Osteocyte (in vitro differentiated cells): ENCODE measurements around the gene CNRIP1. TPM values are rescaled to one million over a fixed set of nuclear protein-coding genes. Genes with fewer than 3 reads are reported as not detected.
A peak's percentile ranks its signal among the peaks of the same experiment; 100 is the strongest.

Experiments used
- DNase-seq: peaks from one replicate; pipeline ENCODE4 v3.0.0; 2021; ENCODE audit warnings: mixed read lengths; ENCODE audit not compliant: unreplicated experiment; ENCODE audit errors: extremely low spot score
- H3K27ac Mint-ChIP-seq: one replicate; pipeline ENCODE4 v1.8.0; 2021; ENCODE audit warnings: mild to moderate bottlenecking, mixed read lengths; ENCODE audit not compliant: unreplicated experiment
- H3K27me3 Mint-ChIP-seq: one replicate; pipeline ENCODE4 v1.8.0; 2021; ENCODE audit warnings: mixed read lengths; ENCODE audit not compliant: unreplicated experiment
- H3K36me3 Mint-ChIP-seq: one replicate; pipeline ENCODE4 v1.8.0; 2021; ENCODE audit warnings: mixed read lengths; ENCODE audit not compliant: unreplicated experiment
- H3K4me1 Mint-ChIP-seq: one replicate; pipeline ENCODE4 v1.8.0; 2021; ENCODE audit warnings: mixed read lengths; ENCODE audit not compliant: unreplicated experiment
- H3K4me3 Mint-ChIP-seq: one replicate; pipeline ENCODE4 v1.8.0; 2021; ENCODE audit warnings: mild to moderate bottlenecking, moderate library complexity, mixed read lengths; ENCODE audit not compliant: unreplicated experiment
- H3K9me3 Mint-ChIP-seq: one replicate; pipeline ENCODE4 v1.8.0; 2021; ENCODE audit warnings: mixed read lengths; ENCODE audit not compliant: unreplicated experiment
- CTCF ChIP-seq: fragments of 200-600 bp; sonication (generic); IDR thresholded peaks from 2 replicates; pipeline ENCODE4 v1.5.0; 2021; ENCODE audit warnings: antibody characterized with exemption, mild to moderate bottlenecking, moderate library complexity
- total RNA-seq: library from RNA; stranded (reverse); gene quantifications from 2 replicates; pipeline ENCODE4 v1.2.1, GENCODE V29; 2021

The CNRIP1 gene
- total RNA-seq, 1 donor from 2014 or later = 33.9 TPM

DNA sequence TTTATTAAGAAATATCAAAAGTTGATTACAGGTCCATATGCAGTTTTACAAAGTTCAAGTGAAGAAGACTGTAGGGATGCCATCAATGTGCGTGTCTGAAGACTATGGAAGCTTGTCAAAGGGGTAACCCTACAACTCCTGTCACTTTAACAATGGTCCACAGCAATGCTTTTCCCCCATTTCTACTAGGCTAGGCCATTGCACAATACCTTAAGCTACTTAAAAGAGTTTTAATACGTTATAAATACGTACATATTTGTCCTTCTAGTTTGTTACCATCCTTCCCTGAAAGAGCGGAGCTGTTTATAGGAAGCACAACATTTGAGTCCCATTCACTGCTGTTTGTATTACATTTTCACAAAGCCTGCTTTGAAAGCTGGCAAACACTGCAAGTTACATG is 26.7 kb downstream of the CNRIP1 start:
- Mint-ChIP-seq H3K27ac (no peak overlapping the region), H3K27me3 (no peaks in the 10 kb centered on the region), H3K36me3 (peaks cover 4% of the 10 kb centered on the region), H3K4me3 (no peak overlapping the region), H3K4me1 (no peaks in the 10 kb centered on the region), H3K9me3 (no peaks in the 10 kb centered on the region)
- no peak for DNase-seq
- no peak for TF ChIP-seq CTCF

GRCh38 chr2:68292108-68292710 is 27.5 kb downstream of the CNRIP1 start:
- Mint-ChIP-seq H3K9me3 (no peaks in the 10 kb centered on the region), H3K4me1 (no peaks in the 10 kb centered on the region), H3K27me3 (no peaks in the 10 kb centered on the region), H3K27ac (no peak overlapping the region), H3K36me3 (peaks cover 4% of the 10 kb centered on the region), H3K4me3 (no peak overlapping the region)
- no peak for DNase-seq
- peak; percentile 56 for TF ChIP-seq CTCF

DNA sequence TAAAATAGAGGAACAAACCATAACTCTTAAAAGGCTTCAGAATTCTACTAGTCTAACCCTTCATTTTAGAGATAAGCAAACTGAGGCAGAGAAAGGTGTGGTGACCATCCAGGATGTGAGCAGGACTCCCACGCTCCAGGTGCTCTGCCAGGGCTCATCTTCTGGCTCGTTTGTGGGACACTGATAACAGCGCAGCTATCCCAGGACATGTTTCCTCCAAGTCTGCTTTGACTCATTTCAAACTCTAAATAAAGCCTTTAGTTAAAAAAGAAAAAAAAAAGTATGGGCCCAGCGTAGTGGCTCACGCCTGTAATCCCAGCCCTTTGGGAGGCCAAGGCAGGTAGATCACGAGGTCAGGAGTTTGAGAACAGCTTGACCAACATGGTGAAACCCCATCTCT is 28.4 kb downstream of the CNRIP1 start:
- no peak for TF ChIP-seq CTCF
- Mint-ChIP-seq H3K4me1 (no peaks in the 10 kb centered on the region), H3K9me3 (no peaks in the 10 kb centered on the region), H3K27me3 (no peaks in the 10 kb centered on the region), H3K36me3 (peaks cover 4% of the 10 kb centered on the region), H3K4me3 (no peak overlapping the region), H3K27ac (no peak overlapping the region)
- no peak for DNase-seq

DNA sequence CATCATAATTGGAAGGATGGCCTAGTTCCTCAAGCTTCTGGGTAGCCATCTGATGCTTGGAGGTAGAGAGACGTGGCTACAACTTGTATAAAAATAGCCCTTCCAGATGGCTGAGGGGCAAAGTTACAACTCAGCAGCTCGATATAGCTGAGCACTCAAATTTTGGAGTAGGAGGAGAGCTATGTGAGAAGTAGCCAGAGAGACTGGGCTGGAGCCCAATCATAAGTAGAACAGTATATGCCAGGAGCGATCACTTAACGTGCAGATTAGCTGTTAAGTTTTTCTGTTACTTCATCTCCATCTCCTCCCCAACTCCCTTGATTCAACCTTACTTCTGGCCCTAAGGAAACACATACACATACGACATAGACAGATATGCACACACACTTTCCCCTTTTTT is 28.8 kb downstream of the CNRIP1 start:
- H3K36me3 Mint-ChIP-seq = peaks cover 4% of the 10 kb centered on the region
- H3K9me3 Mint-ChIP-seq = no peaks in the 10 kb centered on the region
- no peak overlapping the region for H3K27ac Mint-ChIP-seq
- no peaks in the 10 kb centered on the region for H3K4me1 Mint-ChIP-seq
- no peak for DNase-seq
- TF ChIP-seq CTCF = no peak
- H3K27me3 Mint-ChIP-seq = no peaks in the 10 kb centered on the region
- H3K4me3 Mint-ChIP-seq = no peak overlapping the region

GRCh38 chr2:68287580-68288441 is 31.9 kb downstream of the CNRIP1 start:
- Mint-ChIP-seq H3K27me3 (no peaks in the 10 kb centered on the region), H3K4me1 (no peaks in the 10 kb centered on the region), H3K36me3 (no peaks in the 10 kb centered on the region), H3K4me3 (no peak overlapping the region), H3K9me3 (no peaks in the 10 kb centered on the region), H3K27ac (no peak overlapping the region)
- no peak for DNase-seq
- no peak for TF ChIP-seq CTCF
